ENCODE results near the gene SH2D5. TPM values are rescaled to one million over a fixed set of nuclear protein-coding genes. Genes with fewer than 3 reads are reported as not detected.

Gene SH2D5
- total RNA-seq, 1 donor from 2014 or later = 5.1 TPM

- Mint-ChIP-seq H3K27me3 (ENCODE audit: insufficient read depth, low read depth) (peaks cover 25% of the 10 kb centered on the region), H3K27ac (no peak overlapping the region), H3K36me3 (no peaks in the 10 kb centered on the region), H3K4me1 (peaks cover 19% of the 10 kb centered on the region), H3K9me3 (no peaks in the 10 kb centered on the region), H3K4me3 (peak overlapping the region; percentile 83)
- Histone ChIP-seq H3K9ac (no peak overlapping the region), H3K4me1 (peaks cover 36% of the 10 kb centered on the region), H3K27ac (no peak overlapping the region), H4K20me1 (ENCODE audit: low read depth) (peaks cover 32% of the 10 kb centered on the region), H3K27me3 (peaks cover 58% of the 10 kb centered on the region), H3F3A (ENCODE audit: low read depth) (peaks cover 25% of the 10 kb centered on the region), H3K4me3 (peak overlapping the region; percentile 56), H3K9me3 (ENCODE audit: low read depth) (no peaks in the 10 kb centered on the region), H3K79me2 (ENCODE audit: low read depth) (no peaks in the 10 kb centered on the region), H3K36me3 (no peaks in the 10 kb centered on the region), H3K4me2 (peak overlapping the region; percentile 88), H2AFZ (replicated peaks) (no peak overlapping the region)
- no peak for DNase-seq (ENCODE audit: low spot score)
- TF ChIP-seq EZH2phosphoT487 (IDR thresholded peaks at IDR 0.05) (no peak), EZH2 (IDR thresholded peaks at IDR 0.05) (no peak), CTCF (IDR thresholded peaks at IDR 0.05) (no peak)
These were observed 1.2 kb downstream of the SH2D5 start for GRCh38 chr1:20731057-20731991.

- Mint-ChIP-seq H3K9me3 (no peaks in the 10 kb centered on the region), H3K4me1 (peaks cover 19% of the 10 kb centered on the region), H3K36me3 (no peaks in the 10 kb centered on the region), H3K4me3 (peak overlapping the region; percentile 83), H3K27me3 (ENCODE audit: insufficient read depth, low read depth) (peaks cover 24% of the 10 kb centered on the region), H3K27ac (no peak overlapping the region)
- no peaks in the 10 kb centered on the region for H3K79me2 ChIP-seq (ENCODE audit: low read depth)
- H3K27ac ChIP-seq = no peak overlapping the region
- H3K9me3 ChIP-seq (ENCODE audit: low read depth) = no peaks in the 10 kb centered on the region
- peaks cover 58% of the 10 kb centered on the region for H3K27me3 ChIP-seq
- peak overlapping the region; percentile 69 for H3K4me2 ChIP-seq
- peaks cover 25% of the 10 kb centered on the region for H3F3A ChIP-seq (ENCODE audit: low read depth)
- H3K4me3 ChIP-seq = no peak overlapping the region
- peaks cover 32% of the 10 kb centered on the region for H4K20me1 ChIP-seq (ENCODE audit: low read depth)
- H3K36me3 ChIP-seq = no peaks in the 10 kb centered on the region
- H2AFZ ChIP-seq (replicated peaks) = no peak overlapping the region
- peaks cover 36% of the 10 kb centered on the region for H3K4me1 ChIP-seq
- H3K9ac ChIP-seq = no peak overlapping the region
- DNase-seq (ENCODE audit: low spot score) = no peak
- no peak for TF ChIP-seq EZH2phosphoT487 (IDR thresholded peaks at IDR 0.05)
- no peak for TF ChIP-seq CTCF (IDR thresholded peaks at IDR 0.05)
- TF ChIP-seq EZH2 (IDR thresholded peaks at IDR 0.05) = no peak
These were observed 1.8 kb downstream of the SH2D5 start for GRCh38 chr1:20730690-20731056.

- Histone ChIP-seq H3K27ac (no peak overlapping the region), H3K9me3 (ENCODE audit: low read depth) (no peaks in the 10 kb centered on the region), H3K9ac (no peak overlapping the region), H4K20me1 (ENCODE audit: low read depth) (peaks cover 32% of the 10 kb centered on the region), H3K27me3 (peaks cover 58% of the 10 kb centered on the region), H3K4me3 (peak overlapping the region; percentile 19), H2AFZ (replicated peaks) (no peak overlapping the region), H3K36me3 (no peaks in the 10 kb centered on the region), H3K4me2 (peak overlapping the region; percentile 69), H3K4me1 (peaks cover 36% of the 10 kb centered on the region), H3K79me2 (ENCODE audit: low read depth) (no peaks in the 10 kb centered on the region), H3F3A (ENCODE audit: low read depth) (peaks cover 25% of the 10 kb centered on the region)
- no peak overlapping the region for H3K27ac Mint-ChIP-seq
- peaks cover 19% of the 10 kb centered on the region for H3K4me1 Mint-ChIP-seq
- H3K27me3 Mint-ChIP-seq (ENCODE audit: insufficient read depth, low read depth) = peaks cover 24% of the 10 kb centered on the region
- TF ChIP-seq CTCF (IDR thresholded peaks at IDR 0.05) (no peak), EZH2phosphoT487 (IDR thresholded peaks at IDR 0.05) (no peak), EZH2 (IDR thresholded peaks at IDR 0.05) (peak; percentile 19)
- H3K36me3 Mint-ChIP-seq = no peaks in the 10 kb centered on the region
- peak overlapping the region; percentile 83 for H3K4me3 Mint-ChIP-seq
- no peaks in the 10 kb centered on the region for H3K9me3 Mint-ChIP-seq
- no peak for DNase-seq (ENCODE audit: low spot score)
These were observed 2.4 kb downstream of the SH2D5 start for GRCh38 chr1:20729990-20730689.
